Body of pancreas (tissue), 4 donors: ENCODE data around the gene HIGD1C. TPM values are rescaled to one million over a fixed set of nuclear protein-coding genes. Genes with fewer than 3 reads are reported as not detected.
"Not testable (repeated sequence)": the region's sequence is repeated elsewhere in the genome, so short reads cannot be mapped to it uniquely, and the experiment has no call there.

Source experiments
- ATAC-seq: fragments of 150-250 bp; one replicate; pipeline ENCODE4 v1.9.1; 2016
- DNase-seq, 4 donors: peaks; one replicate each; pipeline ENCODE4 v3.0.0-alpha.2; 2019
- H3K27ac ChIP-seq, 4 donors: fragments of 200-600 bp; sonication (generic); 1 replicate in 3 of 4; 2 replicates in 1 of 4; pipeline versions ENCODE4 v1.5.1 to v1.6.1; 2016 to 2019; ENCODE audit warnings: mild to moderate bottlenecking in 1 of 4, mixed read lengths in 1 of 4, moderate library complexity in 1 of 4
- H3K27me3 ChIP-seq, 2 donors: fragments of 200-600 bp; sonication (generic); one replicate each; pipeline ENCODE4 v1.6.0; 2016; ENCODE audit warnings: mild to moderate bottlenecking in 1 of 2
- H3K36me3 ChIP-seq, 2 donors: fragments of 200-600 bp; sonication (generic); replicated peaks in 1 of 2; 2 replicates each; pipeline ENCODE4 v1.5.1; 2016; ENCODE audit warnings: low read depth in 2 of 2; ENCODE audit not compliant: insufficient read depth in 1 of 2
- H3K4me1 ChIP-seq: fragments of 200-600 bp; sonication (generic); one replicate; pipeline ENCODE4 v1.6.0; 2016
- H3K4me3 ChIP-seq, 2 donors: fragments of 200-600 bp; sonication (generic); 1 replicate in 1 of 2; 2 replicates in 1 of 2; pipeline ENCODE4 v1.5.1; 2016 to 2019
- H3K9me3 ChIP-seq, 3 donors: fragments of 200-600 bp; sonication (generic); 1 replicate in 2 of 3; 2 replicates in 1 of 3; pipeline ENCODE4 v1.5.1; 2016
- POLR2A ChIP-seq, 3 donors: fragments of 450-650 bp; IDR thresholded peaks; one replicate each; pipeline ENCODE4 v1.6.1; 2016; ENCODE audit warnings: antibody characterized with exemption in 3 of 3, mild to moderate bottlenecking in 2 of 3
- WGBS, 2 donors: methylation state at CpG; one replicate each; pipeline ENCODE4 v1.1.5; 2017; 5-methylcytosine and 5-hydroxymethylcytosine counted together
- intact Hi-C: fragments of 100-400 bp; cut with DNase I; formaldehyde crosslinking; loops from one replicate; pipeline ENCODE4 v1.15.1; 2023
- total RNA-seq, 2 donors: library from RNA; depleted of rRNA; stranded (reverse); fragments of >200 nt; gene quantifications; one replicate each; pipeline ENCODE4 v1.1.0, GENCODE V29; 2016
- TF ChIP-seq, protein P1 (sequence below), 7 experiments: fragments of 450-650 bp in 4 of 7; fragments of 200-600 bp in 3 of 7; sonication (generic) in 3 of 7; IDR thresholded peaks; one replicate each; pipeline ENCODE4 v1.5.1; 2016 to 2019; ENCODE audit warnings: antibody characterized with exemption in 7 of 7

Gene HIGD1C
- total RNA-seq, 2 donors from 2014 or later, result not detected

GRCh38 chr12:50949801-50950302 is 2.5 kb upstream of the HIGD1C start:
- 89 to 92% methylated on average over 4 of the region's 4 CpGs for WGBS, 2 donors
- no peak overlapping the region for H3K4me3 ChIP-seq
- TF ChIP-seq, protein P1, sequence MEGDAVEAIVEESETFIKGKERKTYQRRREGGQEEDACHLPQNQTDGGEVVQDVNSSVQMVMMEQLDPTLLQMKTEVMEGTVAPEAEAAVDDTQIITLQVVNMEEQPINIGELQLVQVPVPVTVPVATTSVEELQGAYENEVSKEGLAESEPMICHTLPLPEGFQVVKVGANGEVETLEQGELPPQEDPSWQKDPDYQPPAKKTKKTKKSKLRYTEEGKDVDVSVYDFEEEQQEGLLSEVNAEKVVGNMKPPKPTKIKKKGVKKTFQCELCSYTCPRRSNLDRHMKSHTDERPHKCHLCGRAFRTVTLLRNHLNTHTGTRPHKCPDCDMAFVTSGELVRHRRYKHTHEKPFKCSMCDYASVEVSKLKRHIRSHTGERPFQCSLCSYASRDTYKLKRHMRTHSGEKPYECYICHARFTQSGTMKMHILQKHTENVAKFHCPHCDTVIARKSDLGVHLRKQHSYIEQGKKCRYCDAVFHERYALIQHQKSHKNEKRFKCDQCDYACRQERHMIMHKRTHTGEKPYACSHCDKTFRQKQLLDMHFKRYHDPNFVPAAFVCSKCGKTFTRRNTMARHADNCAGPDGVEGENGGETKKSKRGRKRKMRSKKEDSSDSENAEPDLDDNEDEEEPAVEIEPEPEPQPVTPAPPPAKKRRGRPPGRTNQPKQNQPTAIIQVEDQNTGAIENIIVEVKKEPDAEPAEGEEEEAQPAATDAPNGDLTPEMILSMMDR (IDR thresholded peaks at IDR 0.05), result no peak
- no peak for TF ChIP-seq POLR2A (IDR thresholded peaks at IDR 0.05)
- no peaks in the 10 kb centered on the region for H3K9me3 ChIP-seq
- intact Hi-C loops, result no loop called here
- no peaks in the 10 kb centered on the region for H3K27me3 ChIP-seq
- H3K27ac ChIP-seq, result no peak overlapping the region
- no peaks in the 10 kb centered on the region for H3K4me1 ChIP-seq
- DNase-seq (no peak), ATAC-seq (no peak)
- no peaks in the 10 kb centered on the region for H3K36me3 ChIP-seq

DNA sequence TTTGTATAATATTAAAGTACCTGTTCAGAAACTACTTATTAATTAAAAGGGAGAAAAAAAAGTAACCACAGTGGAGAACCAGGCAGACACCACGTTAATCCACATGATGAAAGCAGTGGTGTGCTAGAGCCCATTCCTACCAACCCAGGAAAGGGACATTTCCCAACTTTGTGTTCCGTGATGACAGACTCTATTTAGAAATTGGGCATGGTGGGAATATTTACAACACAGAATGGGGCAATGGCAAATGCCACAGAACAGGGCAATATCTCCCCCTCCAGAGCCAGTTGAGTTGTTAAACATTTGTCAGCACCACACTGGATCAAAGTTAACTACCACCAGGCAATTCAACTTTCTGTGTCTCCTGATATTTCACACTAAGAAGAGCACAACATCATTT is 1.2 kb upstream of the HIGD1C start:
- Histone ChIP-seq H3K27me3 (no peaks in the 10 kb centered on the region), H3K4me3 (no peak overlapping the region), H3K9me3 (no peaks in the 10 kb centered on the region), H3K27ac (no peak overlapping the region), H3K36me3 (no peaks in the 10 kb centered on the region), H3K4me1 (no peaks in the 10 kb centered on the region)
- ATAC-seq (no peak), DNase-seq (no peak)
- intact Hi-C loops, result no loop called here
- TF ChIP-seq, protein P1 (IDR thresholded peaks at IDR 0.05), result no peak
- no peak for TF ChIP-seq POLR2A (IDR thresholded peaks at IDR 0.05)
- WGBS, 2 donors, result 86 to 93% methylated on average over 2 of the region's 2 CpGs

- no peak for ATAC-seq
- H3K27me3 ChIP-seq, result no peaks in the 10 kb centered on the region
- intact Hi-C loops, result no loop called here
- no peaks in the 10 kb centered on the region for H3K36me3 ChIP-seq
- WGBS, 2 donors, result 75 to 81% methylated on average over 7 of the region's 7 CpGs
- no peak overlapping the region for H3K27ac ChIP-seq
- no peaks in the 10 kb centered on the region for H3K9me3 ChIP-seq
- TF ChIP-seq, protein P1 (IDR thresholded peaks at IDR 0.05), result no peak
- no peak for TF ChIP-seq POLR2A (IDR thresholded peaks at IDR 0.05)
- H3K4me3 ChIP-seq, result no peak overlapping the region
- no peaks in the 10 kb centered on the region for H3K4me1 ChIP-seq
- DNase-seq, result no peak
Measured at GRCh38 chr12:50953047-50953446, 703 bp downstream of the HIGD1C start.

- intact Hi-C loops, H3K27me3 ChIP-seq, DNase-seq, H3K4me3 ChIP-seq, H3K9me3 ChIP-seq, ATAC-seq, H3K36me3 ChIP-seq, H3K27ac ChIP-seq, H3K4me1 ChIP-seq: not testable (repeated sequence)
- 84 to 93% methylated on average over 2 of the region's 2 CpGs for WGBS, 2 donors
Measured at GRCh38 chr12:50954789-50955188, 2.4 kb downstream of the HIGD1C start.

DNA sequence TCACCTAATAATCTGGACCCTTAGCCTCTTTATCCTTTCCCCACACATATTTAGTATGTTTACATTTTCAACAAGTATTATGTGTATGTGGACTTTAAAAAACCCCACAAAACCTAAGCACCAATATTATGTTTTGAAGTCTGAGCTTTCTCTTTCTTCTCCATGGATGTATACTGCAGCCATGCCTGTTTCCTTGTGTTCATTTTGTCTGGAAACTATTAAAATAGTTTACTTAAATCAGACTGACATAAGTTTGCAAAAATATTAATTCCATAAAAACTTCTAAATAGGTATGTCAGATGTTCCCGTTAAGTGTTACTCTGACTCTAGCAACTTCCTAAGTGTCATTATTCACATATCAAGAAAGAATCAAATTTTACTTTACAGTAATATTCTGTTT is 2.9 kb downstream of the HIGD1C start:
- 86 to 95% methylated on average over 1 of the region's 1 CpG for WGBS, 2 donors
- H3K27ac ChIP-seq, result no peak overlapping the region
- H3K36me3 ChIP-seq, result no peaks in the 10 kb centered on the region
- no peak for DNase-seq
- intact Hi-C loops, result no loop called here
- H3K4me3 ChIP-seq, result no peak overlapping the region
- H3K9me3 ChIP-seq, result no peaks in the 10 kb centered on the region
- H3K27me3 ChIP-seq, result no peaks in the 10 kb centered on the region
- H3K4me1 ChIP-seq, result no peaks in the 10 kb centered on the region
- ATAC-seq, result no peak
- no peak for TF ChIP-seq POLR2A (IDR thresholded peaks at IDR 0.05)
- TF ChIP-seq, protein P1 (IDR thresholded peaks at IDR 0.05), result no peak
